HPDE6-E6E7 (cell line): Measurements from ENCODE around the gene CYB5R3.
A peak's percentile ranks its signal among the peaks of the same experiment; 100 is the strongest.

Source experiments
- DNase-seq: peaks from one replicate; pipeline ENCODE4 v3.0.0; 2011; ENCODE audit warnings: missing footprints; ENCODE audit errors: extremely low spot score

Gene CYB5R3

DNA sequence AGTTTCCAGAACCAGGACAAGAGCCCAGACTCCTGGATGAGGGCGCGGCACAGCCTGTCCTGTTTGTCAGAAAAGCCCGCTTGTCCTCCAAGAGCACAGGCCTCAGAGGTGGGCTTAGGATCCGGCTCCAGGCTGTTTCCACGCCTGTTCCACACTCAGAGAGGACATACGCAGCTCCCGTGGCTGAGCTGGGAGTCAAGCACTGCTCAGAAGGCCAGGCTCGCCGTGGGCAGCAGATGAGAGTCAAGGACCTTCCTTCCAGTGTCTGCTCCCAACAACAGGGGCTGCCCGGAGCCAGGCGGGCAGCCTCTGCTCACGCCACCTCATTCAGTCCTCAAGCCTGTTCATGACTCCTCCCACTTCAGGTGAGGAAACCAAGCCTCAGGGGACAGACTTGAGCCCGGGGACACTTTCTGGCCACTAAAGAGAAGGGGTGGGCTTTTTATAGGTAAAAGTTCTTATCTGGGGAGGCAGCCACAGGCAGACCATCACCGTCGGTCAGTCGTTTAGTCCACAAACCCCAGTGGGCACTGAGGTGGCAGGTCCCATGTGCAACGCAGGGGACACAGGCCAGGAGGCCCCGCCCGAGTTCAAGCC lies 3.8 kb downstream of the CYB5R3 start:
- no peak for DNase-seq

- DNase-seq, result no peak
Observed at GRCh38 chr22:42644422-42645340, 4.5 kb downstream of the CYB5R3 start.

- DNase-seq, result no peak
Observed at GRCh38 chr22:42643634-42644421, 5.4 kb downstream of the CYB5R3 start.

GRCh38 chr22:42642806-42643633 lies 6.2 kb downstream of the CYB5R3 start:
- DNase-seq, result no peak

DNA sequence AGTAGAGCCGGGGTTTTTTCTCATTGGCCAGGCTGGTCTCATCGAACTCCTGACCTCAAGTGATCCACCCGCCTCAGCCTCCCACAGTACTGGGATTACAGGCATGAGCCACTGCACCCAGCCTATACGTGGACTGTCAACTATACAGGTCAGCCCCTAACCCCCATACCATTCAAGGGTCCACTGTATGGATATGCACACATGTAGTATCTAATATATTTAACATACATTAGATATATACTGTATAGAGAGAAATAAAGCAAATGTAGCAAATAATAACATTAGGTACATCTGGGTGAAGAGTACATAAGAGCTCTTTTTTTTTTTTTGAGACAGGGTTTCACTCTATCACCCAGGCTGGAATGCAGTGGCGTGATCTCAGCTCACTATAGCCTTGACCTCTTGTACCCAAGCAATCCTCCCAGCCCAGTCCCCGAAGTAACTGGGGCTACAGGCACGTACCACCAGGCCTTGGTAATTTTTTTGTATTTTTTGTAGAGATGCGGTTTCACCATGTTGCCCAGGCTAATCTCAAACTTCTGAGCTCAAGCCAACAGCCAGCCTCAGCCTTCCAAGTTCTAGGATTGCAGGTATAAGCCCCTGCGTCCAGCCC lies 7.3 kb downstream of the CYB5R3 start:
- no peak for DNase-seq

GRCh38 chr22:42639541-42640241 lies 9.5 kb downstream of the CYB5R3 start:
- DNase-seq, result no peak

GRCh38 chr22:42637555-42637954 lies 11.6 kb downstream of the CYB5R3 start:
- DNase-seq, result no peak

GRCh38 chr22:42636506-42636905 lies 12.7 kb downstream of the CYB5R3 start:
- no peak for DNase-seq

- peak; percentile 87 for DNase-seq
Observed at GRCh38 chr22:42635531-42635930, 13.7 kb downstream of the CYB5R3 start.

DNA sequence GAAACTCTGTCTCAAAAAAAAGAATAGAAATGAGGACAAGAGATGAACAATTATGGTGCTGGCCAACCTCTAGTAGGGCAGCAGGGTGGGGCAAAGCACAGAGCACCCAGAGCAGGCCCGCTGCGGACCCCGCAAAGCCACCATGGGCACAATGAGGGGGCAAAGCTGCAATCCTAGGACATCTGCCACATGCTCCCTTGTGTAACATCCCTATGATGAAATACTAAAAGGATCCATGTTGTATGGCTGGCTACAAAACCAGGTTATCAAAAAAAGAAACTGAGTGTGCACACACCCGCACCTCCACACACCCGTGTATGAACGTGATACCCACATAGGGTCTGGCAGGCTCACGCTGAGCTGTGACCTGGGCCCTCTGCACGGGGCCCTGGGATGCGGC lies 16.2 kb downstream of the CYB5R3 start:
- no peak for DNase-seq

DNA sequence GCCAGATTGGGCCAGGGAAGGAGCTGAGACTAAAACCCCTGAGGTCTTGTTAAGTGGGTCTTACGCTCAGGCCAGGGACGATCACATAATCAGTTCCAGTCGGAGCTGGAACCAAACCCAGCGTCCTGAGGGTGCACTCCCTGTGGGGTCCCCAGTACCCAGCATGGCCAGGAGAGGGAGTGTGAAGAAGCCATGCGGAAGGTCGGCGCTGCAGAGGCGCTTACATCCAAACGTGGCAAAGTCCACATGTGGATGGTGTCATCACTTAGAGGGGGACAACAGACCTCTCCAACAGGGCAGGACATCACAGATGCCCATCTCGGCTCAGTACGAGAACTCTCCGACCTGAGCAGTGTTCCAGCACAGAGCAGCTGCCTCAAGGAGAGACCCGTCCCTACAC lies 17.1 kb downstream of the CYB5R3 start:
- no peak for DNase-seq

DNA sequence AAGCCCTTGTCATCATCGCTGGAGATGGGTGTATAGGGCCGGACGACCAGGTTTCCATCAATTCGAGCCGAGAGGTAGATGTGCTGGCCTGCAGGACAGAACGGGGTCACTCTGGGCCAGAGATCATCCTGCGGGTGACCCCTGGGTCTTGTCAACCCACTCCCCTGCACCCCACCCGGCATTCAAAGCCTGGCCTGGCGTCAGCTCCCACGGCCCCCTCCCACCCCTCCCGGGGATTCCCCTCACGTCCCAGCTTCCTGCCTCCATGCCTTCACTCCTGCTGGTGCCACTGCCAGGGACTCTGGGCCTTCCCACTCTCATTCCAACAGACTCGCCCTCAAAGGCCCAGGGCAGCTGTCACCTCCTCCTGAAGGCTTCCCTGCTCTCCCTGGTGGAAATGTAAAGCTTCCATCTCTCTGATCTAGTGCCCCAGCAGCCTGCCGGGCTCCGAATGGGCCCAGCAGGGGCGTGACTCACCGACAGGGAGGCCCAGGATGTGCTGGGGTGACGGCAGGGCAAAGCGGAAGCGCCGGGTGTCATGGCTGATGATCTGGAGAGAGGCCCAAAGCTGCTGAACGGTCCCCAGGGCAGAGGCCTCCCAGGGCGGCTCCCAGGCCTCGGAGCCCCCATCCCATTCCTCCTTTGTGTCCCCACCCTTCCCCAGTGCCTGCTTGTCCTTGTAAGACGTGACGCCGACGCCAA lies 18.1 kb downstream of the CYB5R3 start:
- DNase-seq, result peak; percentile 88

GRCh38 chr22:42630211-42630610 lies 19.0 kb downstream of the CYB5R3 start:
- DNase-seq, result no peak

DNA sequence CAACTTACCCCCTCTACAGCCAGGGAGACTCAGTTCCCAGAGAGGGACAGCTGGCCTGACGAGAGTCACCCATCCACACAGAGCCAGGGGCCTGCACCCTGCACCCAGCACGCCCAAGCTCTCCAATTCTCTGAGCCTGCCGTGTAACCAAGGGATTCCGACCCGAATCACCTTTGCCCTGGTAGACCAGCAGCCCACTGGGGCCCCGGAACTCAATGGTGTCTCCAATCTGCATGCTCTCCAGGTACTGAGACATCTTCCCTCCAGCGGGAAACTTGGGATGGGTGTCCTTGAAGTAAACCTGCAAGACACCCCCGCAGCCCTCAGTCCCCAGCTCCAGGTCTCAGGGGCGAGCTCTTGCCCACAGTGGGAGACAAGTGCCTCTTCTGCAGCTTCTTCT lies 21.2 kb downstream of the CYB5R3 start:
- DNase-seq, result no peak

DNA sequence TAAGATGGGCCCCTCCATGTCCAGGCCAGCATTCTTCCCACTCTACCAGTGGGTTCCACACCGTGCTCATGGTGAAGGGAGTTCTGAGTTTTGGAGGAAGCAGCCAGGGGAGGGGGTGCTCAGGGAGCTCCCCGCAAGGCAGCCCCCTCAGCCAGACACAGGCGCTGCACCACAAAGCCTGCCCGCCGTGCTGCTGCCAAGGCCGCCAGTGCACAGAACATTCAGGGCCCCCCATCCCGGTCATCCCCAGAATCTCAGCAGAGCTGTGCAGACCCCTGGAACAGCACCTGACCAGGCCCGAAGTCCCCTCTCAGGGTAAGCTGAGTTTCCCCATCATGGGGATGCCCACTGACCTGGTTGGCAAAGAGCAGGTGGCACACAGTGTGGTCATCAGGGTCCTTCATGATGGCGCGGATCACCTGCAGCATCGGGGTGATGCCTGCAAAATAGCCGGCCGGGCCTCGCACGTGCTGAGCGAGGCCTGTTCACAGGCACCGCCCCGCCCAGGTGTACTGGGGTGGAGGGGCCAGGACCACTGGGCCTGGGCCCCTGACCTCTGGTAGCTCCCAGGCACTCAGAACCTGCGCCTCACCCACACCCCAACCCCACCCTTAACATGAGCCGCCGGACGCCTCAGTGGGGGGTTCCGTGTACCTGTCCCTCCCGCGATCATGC lies 22.1 kb downstream of the CYB5R3 start:
- DNase-seq, result no peak

GRCh38 chr22:42626431-42626830 lies 22.8 kb downstream of the CYB5R3 start:
- DNase-seq, result no peak

DNA sequence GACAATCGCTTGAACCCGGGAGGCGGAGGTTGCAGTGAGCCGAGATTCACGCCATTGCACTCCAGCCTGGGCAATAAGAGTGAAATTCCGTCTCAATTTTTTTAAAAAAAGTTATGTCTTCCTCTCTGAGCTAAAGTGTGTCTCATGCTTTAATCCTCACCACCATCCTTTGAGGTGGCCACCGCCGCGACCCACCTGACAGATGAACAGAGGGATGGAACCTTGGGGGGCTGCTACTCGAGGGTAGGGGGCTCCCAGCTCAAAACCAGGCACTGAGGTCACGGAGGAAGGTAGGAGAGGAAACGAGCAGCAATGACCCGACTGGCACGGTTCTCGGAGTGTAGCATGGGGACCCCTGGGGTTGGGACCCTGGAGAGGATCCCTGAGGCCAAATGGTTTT lies 23.8 kb downstream of the CYB5R3 start:
- DNase-seq, result no peak

DNA sequence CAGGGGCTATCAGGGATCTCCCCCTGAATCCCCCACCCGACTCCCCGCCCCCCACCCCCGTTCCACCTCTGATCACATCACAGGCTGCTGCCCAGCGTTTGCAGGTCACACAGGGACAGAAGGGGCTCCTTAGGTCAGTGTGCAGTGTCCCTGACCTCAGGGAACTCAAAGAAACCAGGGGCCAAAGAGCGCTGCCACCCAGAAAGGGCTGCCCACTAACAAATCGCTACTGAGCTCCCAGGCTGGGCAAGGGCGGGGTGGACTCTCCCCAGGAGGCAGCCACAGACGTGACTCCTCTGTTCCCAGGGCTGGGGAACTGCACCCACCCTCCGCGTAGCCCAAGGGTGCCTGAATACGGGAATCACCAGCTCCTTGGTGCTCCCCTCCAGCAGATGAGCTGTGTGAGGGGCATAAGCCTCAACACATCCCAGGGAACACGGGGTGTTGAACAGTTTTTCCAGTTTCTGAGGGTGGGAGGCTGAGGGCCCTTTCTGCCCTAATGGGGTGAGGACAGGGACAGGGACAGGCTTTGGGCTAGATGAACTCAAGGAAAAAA lies 24.6 kb downstream of the CYB5R3 start:
- DNase-seq, result no peak
